ENCODE results near the gene CD14.
"Not testable (repeated sequence)": the region's sequence is repeated elsewhere in the genome, so short reads cannot be mapped to it uniquely, and the experiment has no call there.

Gene CD14

GRCh38 chr5:140603734-140604133 lies 29.2 kb downstream of the CD14 start:
- Histone ChIP-seq H3K4me1 (ENCODE audit: insufficient read depth, low read length, severe bottlenecking) (no peaks in the 10 kb centered on the region), H3F3A (ENCODE audit: insufficient read depth, low read length) (no peaks in the 10 kb centered on the region), H3K9me3 (ENCODE audit: low read length) (no peaks in the 10 kb centered on the region), H3K4me3 (ENCODE audit: low read depth, low read length, poor library complexity, severe bottlenecking) (no peak overlapping the region), H3K9ac (ENCODE audit: low read length) (no peak overlapping the region), H2AFZ (ENCODE audit: low read length) (no peak overlapping the region), H3K36me3 (ENCODE audit: insufficient read depth, low read length) (no peaks in the 10 kb centered on the region), H4K20me1 (ENCODE audit: insufficient read depth, low read length) (no peaks in the 10 kb centered on the region), H3K27me3 (ENCODE audit: insufficient read depth, low read length) (no peaks in the 10 kb centered on the region), H3K9me2 (ENCODE audit: low read depth, low read length) (no peaks in the 10 kb centered on the region), H3K27ac (ENCODE audit: low read depth, low read length, poor library complexity, severe bottlenecking) (no peak overlapping the region), H3K4me2 (ENCODE audit: low read length) (no peak overlapping the region), H3K79me2 (ENCODE audit: insufficient read depth, low read length) (no peaks in the 10 kb centered on the region)
- no peak for TF ChIP-seq EZH2 (IDR thresholded peaks at IDR 0.05; ENCODE audit: borderline replicate concordance, low read length)
- TF ChIP-seq CTCF (IDR thresholded peaks at IDR 0.05; ENCODE audit: low read length) = no peak

GRCh38 chr5:140603446-140603698 lies 29.6 kb downstream of the CD14 start:
- not testable (repeated sequence) for H2AFZ ChIP-seq (ENCODE audit: low read length); H3K27ac ChIP-seq (ENCODE audit: low read depth, low read length, poor library complexity, severe bottlenecking); H3F3A ChIP-seq (ENCODE audit: insufficient read depth, low read length); H3K9me2 ChIP-seq (ENCODE audit: low read depth, low read length); H4K20me1 ChIP-seq (ENCODE audit: insufficient read depth, low read length); H3K4me1 ChIP-seq (ENCODE audit: insufficient read depth, low read length, severe bottlenecking); H3K27me3 ChIP-seq (ENCODE audit: insufficient read depth, low read length); H3K9ac ChIP-seq (ENCODE audit: low read length); H3K36me3 ChIP-seq (ENCODE audit: insufficient read depth, low read length); H3K4me3 ChIP-seq (ENCODE audit: low read depth, low read length, poor library complexity, severe bottlenecking); H3K4me2 ChIP-seq (ENCODE audit: low read length); H3K79me2 ChIP-seq (ENCODE audit: insufficient read depth, low read length); H3K9me3 ChIP-seq (ENCODE audit: low read length)

GRCh38 chr5:140602147-140602546 lies 30.8 kb downstream of the CD14 start:
- Histone ChIP-seq H3K36me3 (ENCODE audit: insufficient read depth, low read length) (no peaks in the 10 kb centered on the region), H4K20me1 (ENCODE audit: insufficient read depth, low read length) (no peaks in the 10 kb centered on the region), H3K9me2 (ENCODE audit: low read depth, low read length) (no peaks in the 10 kb centered on the region), H3K4me2 (ENCODE audit: low read length) (no peak overlapping the region), H3K4me1 (ENCODE audit: insufficient read depth, low read length, severe bottlenecking) (no peaks in the 10 kb centered on the region), H3K9me3 (ENCODE audit: low read length) (no peaks in the 10 kb centered on the region), H3K9ac (ENCODE audit: low read length) (no peak overlapping the region), H3K27me3 (ENCODE audit: insufficient read depth, low read length) (no peaks in the 10 kb centered on the region), H2AFZ (ENCODE audit: low read length) (no peak overlapping the region), H3K4me3 (ENCODE audit: low read depth, low read length, poor library complexity, severe bottlenecking) (no peak overlapping the region), H3K79me2 (ENCODE audit: insufficient read depth, low read length) (no peaks in the 10 kb centered on the region), H3F3A (ENCODE audit: insufficient read depth, low read length) (no peaks in the 10 kb centered on the region), H3K27ac (ENCODE audit: low read depth, low read length, poor library complexity, severe bottlenecking) (no peak overlapping the region)
- no peak for TF ChIP-seq EZH2 (IDR thresholded peaks at IDR 0.05; ENCODE audit: borderline replicate concordance, low read length)
- TF ChIP-seq CTCF (IDR thresholded peaks at IDR 0.05; ENCODE audit: low read length) = no peak

- TF ChIP-seq CTCF (IDR thresholded peaks at IDR 0.05; ENCODE audit: low read length) (no peak), EZH2 (IDR thresholded peaks at IDR 0.05; ENCODE audit: borderline replicate concordance, low read length) (no peak)
These were observed 32.9 kb downstream of the CD14 start for GRCh38 chr5:140600096-140600495.

More at GRCh38 chr5:140600096-140600495, 32.9 kb downstream of the CD14 start:
- Histone ChIP-seq H3K79me2 (ENCODE audit: insufficient read depth, low read length) (no peaks in the 10 kb centered on the region), H3K27me3 (ENCODE audit: insufficient read depth, low read length) (no peaks in the 10 kb centered on the region), H3K9me3 (ENCODE audit: low read length) (no peaks in the 10 kb centered on the region), H4K20me1 (ENCODE audit: insufficient read depth, low read length) (no peaks in the 10 kb centered on the region), H3K36me3 (ENCODE audit: insufficient read depth, low read length) (no peaks in the 10 kb centered on the region), H3F3A (ENCODE audit: insufficient read depth, low read length) (no peaks in the 10 kb centered on the region), H3K4me2 (ENCODE audit: low read length) (no peak overlapping the region), H3K9ac (ENCODE audit: low read length) (no peak overlapping the region), H3K4me3 (ENCODE audit: low read depth, low read length, poor library complexity, severe bottlenecking) (no peak overlapping the region), H2AFZ (ENCODE audit: low read length) (no peak overlapping the region), H3K9me2 (ENCODE audit: low read depth, low read length) (no peaks in the 10 kb centered on the region), H3K4me1 (ENCODE audit: insufficient read depth, low read length, severe bottlenecking) (no peaks in the 10 kb centered on the region), H3K27ac (ENCODE audit: low read depth, low read length, poor library complexity, severe bottlenecking) (no peak overlapping the region)

Data from OCI-LY1 (cell line).